ENCODE measurements around the gene HAAO.

Gene HAAO

GRCh38 chr2:42829671-42830440, 37.5 kb upstream of the HAAO start:
- Histone ChIP-seq H3K4me3 (ENCODE audit: low read length) (peak overlapping the region; percentile 56), H3K27me3 (replicated peaks; ENCODE audit: control insufficient read depth, insufficient read depth, low read length) (no peaks in the 10 kb centered on the region), H3K4me1 (ENCODE audit: control insufficient read depth, insufficient read depth, low read length) (peaks cover 26% of the 10 kb centered on the region), H3K9me3 (ENCODE audit: control insufficient read depth, low read length) (no peaks in the 10 kb centered on the region), H3K36me3 (ENCODE audit: control insufficient read depth, insufficient read depth, low read length, severe bottlenecking) (no peaks in the 10 kb centered on the region), H3K9ac (ENCODE audit: low read length) (peak overlapping the region; percentile 80)
- DNase-seq (ENCODE audit: low read depth): no peak

- H3K4me1 ChIP-seq (ENCODE audit: control insufficient read depth, insufficient read depth, low read length): peaks cover 26% of the 10 kb centered on the region
- H3K9ac ChIP-seq (ENCODE audit: low read length): peak overlapping the region; percentile 80
- peak; percentile 89 for DNase-seq (ENCODE audit: low read depth)
- no peaks in the 10 kb centered on the region for H3K27me3 ChIP-seq (replicated peaks; ENCODE audit: control insufficient read depth, insufficient read depth, low read length)
- peak overlapping the region; percentile 56 for H3K4me3 ChIP-seq (ENCODE audit: low read length)
- no peaks in the 10 kb centered on the region for H3K36me3 ChIP-seq (ENCODE audit: control insufficient read depth, insufficient read depth, low read length, severe bottlenecking)
- H3K9me3 ChIP-seq (ENCODE audit: control insufficient read depth, low read length): no peaks in the 10 kb centered on the region
These were observed 36.4 kb upstream of the HAAO start for GRCh38 chr2:42828487-42829425.

- peaks cover 26% of the 10 kb centered on the region for H3K4me1 ChIP-seq (ENCODE audit: control insufficient read depth, insufficient read depth, low read length)
- H3K9ac ChIP-seq (ENCODE audit: low read length): peak overlapping the region; percentile 80
- no peaks in the 10 kb centered on the region for H3K36me3 ChIP-seq (ENCODE audit: control insufficient read depth, insufficient read depth, low read length, severe bottlenecking)
- peak overlapping the region; percentile 75 for H3K4me3 ChIP-seq (ENCODE audit: low read length)
- no peaks in the 10 kb centered on the region for H3K9me3 ChIP-seq (ENCODE audit: control insufficient read depth, low read length)
- H3K27me3 ChIP-seq (replicated peaks; ENCODE audit: control insufficient read depth, insufficient read depth, low read length): no peaks in the 10 kb centered on the region
- peak; percentile 96 for DNase-seq (ENCODE audit: low read depth)
These were observed 35.5 kb upstream of the HAAO start for GRCh38 chr2:42827647-42828486.

GRCh38 chr2:42826231-42826630, 33.8 kb upstream of the HAAO start:
- H3K9me3 ChIP-seq (ENCODE audit: control insufficient read depth, low read length): no peaks in the 10 kb centered on the region
- H3K36me3 ChIP-seq (ENCODE audit: control insufficient read depth, insufficient read depth, low read length, severe bottlenecking): no peaks in the 10 kb centered on the region
- no peaks in the 10 kb centered on the region for H3K27me3 ChIP-seq (replicated peaks; ENCODE audit: control insufficient read depth, insufficient read depth, low read length)
- H3K4me3 ChIP-seq (ENCODE audit: low read length): no peak overlapping the region
- H3K4me1 ChIP-seq (ENCODE audit: control insufficient read depth, insufficient read depth, low read length): peaks cover 26% of the 10 kb centered on the region
- DNase-seq (ENCODE audit: low read depth): no peak
- H3K9ac ChIP-seq (ENCODE audit: low read length): peak overlapping the region; percentile 18

- H3K9me3 ChIP-seq (ENCODE audit: control insufficient read depth, low read length): no peaks in the 10 kb centered on the region
- no peak overlapping the region for H3K9ac ChIP-seq (ENCODE audit: low read length)
- peaks cover 14% of the 10 kb centered on the region for H3K4me1 ChIP-seq (ENCODE audit: control insufficient read depth, insufficient read depth, low read length)
- H3K27me3 ChIP-seq (replicated peaks; ENCODE audit: control insufficient read depth, insufficient read depth, low read length): no peaks in the 10 kb centered on the region
- H3K36me3 ChIP-seq (ENCODE audit: control insufficient read depth, insufficient read depth, low read length, severe bottlenecking): no peaks in the 10 kb centered on the region
- H3K4me3 ChIP-seq (ENCODE audit: low read length): no peak overlapping the region
- DNase-seq (ENCODE audit: low read depth): no peak
These were observed 32.0 kb upstream of the HAAO start for GRCh38 chr2:42824454-42824807.

GRCh38 chr2:42823744-42824453, 31.5 kb upstream of the HAAO start:
- no peaks in the 10 kb centered on the region for H3K27me3 ChIP-seq (replicated peaks; ENCODE audit: control insufficient read depth, insufficient read depth, low read length)
- no peak for DNase-seq (ENCODE audit: low read depth)
- peaks cover 9% of the 10 kb centered on the region for H3K4me1 ChIP-seq (ENCODE audit: control insufficient read depth, insufficient read depth, low read length)
- no peak overlapping the region for H3K4me3 ChIP-seq (ENCODE audit: low read length)
- H3K36me3 ChIP-seq (ENCODE audit: control insufficient read depth, insufficient read depth, low read length, severe bottlenecking): no peaks in the 10 kb centered on the region
- no peak overlapping the region for H3K9ac ChIP-seq (ENCODE audit: low read length)
- H3K9me3 ChIP-seq (ENCODE audit: control insufficient read depth, low read length): no peaks in the 10 kb centered on the region

GRCh38 chr2:42819160-42819559, 26.8 kb upstream of the HAAO start:
- Histone ChIP-seq H3K4me1 (ENCODE audit: control insufficient read depth, insufficient read depth, low read length) (no peaks in the 10 kb centered on the region), H3K27me3 (replicated peaks; ENCODE audit: control insufficient read depth, insufficient read depth, low read length) (no peaks in the 10 kb centered on the region), H3K36me3 (ENCODE audit: control insufficient read depth, insufficient read depth, low read length, severe bottlenecking) (no peaks in the 10 kb centered on the region), H3K9me3 (ENCODE audit: control insufficient read depth, low read length) (no peaks in the 10 kb centered on the region), H3K4me3 (ENCODE audit: low read length) (no peak overlapping the region), H3K9ac (ENCODE audit: low read length) (no peak overlapping the region)
- DNase-seq (ENCODE audit: low read depth): no peak

GRCh38 chr2:42815726-42816125, 23.3 kb upstream of the HAAO start:
- DNase-seq (ENCODE audit: low read depth): no peak
- H3K27me3 ChIP-seq (replicated peaks; ENCODE audit: control insufficient read depth, insufficient read depth, low read length): no peaks in the 10 kb centered on the region
- H3K36me3 ChIP-seq (ENCODE audit: control insufficient read depth, insufficient read depth, low read length, severe bottlenecking): no peaks in the 10 kb centered on the region
- H3K9me3 ChIP-seq (ENCODE audit: control insufficient read depth, low read length): no peaks in the 10 kb centered on the region
- H3K4me1 ChIP-seq (ENCODE audit: control insufficient read depth, insufficient read depth, low read length): peaks cover 9% of the 10 kb centered on the region
- no peak overlapping the region for H3K4me3 ChIP-seq (ENCODE audit: low read length)
- H3K9ac ChIP-seq (ENCODE audit: low read length): no peak overlapping the region

- Histone ChIP-seq H3K4me3 (ENCODE audit: low read length) (no peak overlapping the region), H3K36me3 (ENCODE audit: control insufficient read depth, insufficient read depth, low read length, severe bottlenecking) (no peaks in the 10 kb centered on the region), H3K27me3 (replicated peaks; ENCODE audit: control insufficient read depth, insufficient read depth, low read length) (no peaks in the 10 kb centered on the region), H3K9ac (ENCODE audit: low read length) (no peak overlapping the region), H3K4me1 (ENCODE audit: control insufficient read depth, insufficient read depth, low read length) (peaks cover 18% of the 10 kb centered on the region), H3K9me3 (ENCODE audit: control insufficient read depth, low read length) (no peaks in the 10 kb centered on the region)
- DNase-seq (ENCODE audit: low read depth): no peak
These were observed 21.4 kb upstream of the HAAO start for GRCh38 chr2:42813763-42814162.

GRCh38 chr2:42812899-42813479, 20.6 kb upstream of the HAAO start:
- Histone ChIP-seq H3K9ac (ENCODE audit: low read length) (no peak overlapping the region), H3K4me1 (ENCODE audit: control insufficient read depth, insufficient read depth, low read length) (peaks cover 18% of the 10 kb centered on the region), H3K27me3 (replicated peaks; ENCODE audit: control insufficient read depth, insufficient read depth, low read length) (no peaks in the 10 kb centered on the region), H3K36me3 (ENCODE audit: control insufficient read depth, insufficient read depth, low read length, severe bottlenecking) (no peaks in the 10 kb centered on the region), H3K9me3 (ENCODE audit: control insufficient read depth, low read length) (no peaks in the 10 kb centered on the region), H3K4me3 (ENCODE audit: low read length) (no peak overlapping the region)
- DNase-seq (ENCODE audit: low read depth): peak; percentile 49

Measured in adipocyte (in vitro differentiated cells).